Loucy (cell line): ENCODE measurements around the gene RPS6KA2.
A peak's percentile ranks its signal among the peaks of the same experiment; 100 is the strongest.
"Not testable (repeated sequence)": the region's sequence is repeated elsewhere in the genome, so short reads cannot be mapped to it uniquely, and the experiment has no call there.

Source experiments
- H2AFZ ChIP-seq: fragments of 200-600 bp; sonication (generic); 2 replicates; pipeline ENCODE4 v1.6.0; 2016; ENCODE audit warnings: antibody characterized with exemption, mild to moderate bottlenecking, low read length, moderate library complexity
- H3F3A ChIP-seq: fragments of 200-600 bp; 2 replicates; pipeline ENCODE4 v1.6.0; 2016; ENCODE audit warnings: antibody characterized with exemption, low read depth, mild to moderate bottlenecking
- H3K27me3 ChIP-seq: fragments of 200-600 bp; sonication (generic); 2 replicates; pipeline ENCODE4 v1.6.1; 2014; ENCODE audit warnings: low read length, mild to moderate bottlenecking; ENCODE audit not compliant: insufficient read depth, poor library complexity, severe bottlenecking
- H3K36me3 ChIP-seq: fragments of 200-600 bp; sonication (generic); 2 replicates; pipeline ENCODE4 v1.6.1; 2016; ENCODE audit warnings: low read length; ENCODE audit not compliant: insufficient read depth
- H3K4me1 ChIP-seq: fragments of 200-600 bp; sonication (generic); 2 replicates; pipeline ENCODE4 v1.5.1; 2014; ENCODE audit warnings: low read length, mild to moderate bottlenecking; ENCODE audit not compliant: insufficient read depth, poor library complexity, severe bottlenecking
- H3K4me2 ChIP-seq: fragments of 200-600 bp; sonication (generic); 2 replicates; pipeline ENCODE4 v1.6.0; 2014; ENCODE audit warnings: antibody characterized with exemption, low read length, low read depth, mild to moderate bottlenecking; ENCODE audit not compliant: poor library complexity, severe bottlenecking
- H3K4me3 ChIP-seq: fragments of 200-600 bp; sonication (generic); 2 replicates; pipeline ENCODE4 v1.5.1; 2014; ENCODE audit warnings: low read length, mild to moderate bottlenecking, mixed read lengths; ENCODE audit not compliant: poor library complexity, severe bottlenecking
- H3K79me2 ChIP-seq: fragments of 200-600 bp; sonication (generic); 2 replicates; pipeline ENCODE4 v1.6.1; 2014; ENCODE audit warnings: low read length; ENCODE audit not compliant: insufficient read depth
- H3K9ac ChIP-seq: fragments of 200-600 bp; sonication (generic); 2 replicates; pipeline ENCODE4 v1.6.0; 2014; ENCODE audit warnings: mild to moderate bottlenecking, low read depth, low read length, moderate library complexity; ENCODE audit not compliant: poor library complexity, severe bottlenecking
- H3K9me2 ChIP-seq: fragments of 200-600 bp; sonication (generic); replicated peaks from 2 replicates; pipeline ENCODE4 v1.6.1; 2016; ENCODE audit warnings: low read depth, low read length, mixed read lengths
- H3K9me3 ChIP-seq: fragments of 200-600 bp; sonication (generic); 2 replicates; pipeline ENCODE4 v1.6.1; 2014; ENCODE audit warnings: mild to moderate bottlenecking, antibody characterized with exemption, low read length, low read depth; ENCODE audit not compliant: insufficient read depth
- H4K20me1 ChIP-seq: fragments of 200-600 bp; sonication (generic); 2 replicates; pipeline ENCODE4 v1.6.0; 2014; ENCODE audit warnings: antibody characterized with exemption, low read length, mild to moderate bottlenecking; ENCODE audit not compliant: insufficient read depth, poor library complexity, severe bottlenecking
- EZH2phosphoT487 ChIP-seq: fragments of 200-600 bp; IDR thresholded peaks from 2 replicates; pipeline ENCODE4 v1.6.1; 2018; ENCODE audit warnings: antibody characterized with exemption, mild to moderate bottlenecking, moderate library complexity, borderline replicate concordance
- TF ChIP-seq, protein P1 (sequence below): fragments of 200-600 bp; sonication (generic); conservative IDR thresholded peaks from 2 replicates; pipeline ENCODE4 v1.5.1; 2014; ENCODE audit warnings: mild to moderate bottlenecking, antibody characterized with exemption, low read length

The RPS6KA2 gene

DNA sequence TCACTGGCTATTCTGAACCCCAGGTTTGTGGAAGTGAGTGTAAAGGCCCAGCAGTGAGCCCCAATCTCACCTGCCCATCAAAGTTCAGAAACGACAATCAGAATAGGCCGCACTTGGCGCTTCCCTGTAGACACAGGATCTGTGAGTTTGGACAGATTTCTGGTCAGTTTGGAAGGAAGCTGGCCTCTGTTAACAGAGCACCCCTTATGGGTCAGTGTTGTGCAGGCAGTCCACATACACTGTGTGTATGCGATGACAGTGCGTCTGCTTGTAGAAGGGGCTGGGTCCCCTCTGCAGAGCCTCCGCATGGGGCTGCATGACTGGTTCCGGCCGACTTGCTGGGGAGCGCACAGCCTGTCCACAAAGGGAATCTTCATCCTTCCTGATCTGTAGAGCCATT is 240.9 kb downstream of the RPS6KA2 start:
- no peaks in the 10 kb centered on the region for H3K36me3 ChIP-seq
- no peaks in the 10 kb centered on the region for H4K20me1 ChIP-seq
- H2AFZ ChIP-seq, result no peak overlapping the region
- no peaks in the 10 kb centered on the region for H3K9me2 ChIP-seq
- H3K79me2 ChIP-seq, result peaks cover 6% of the 10 kb centered on the region; the same call in 1 of the 2 replicates
- H3K9me3 ChIP-seq, result no peaks in the 10 kb centered on the region
- TF ChIP-seq, protein P1, sequence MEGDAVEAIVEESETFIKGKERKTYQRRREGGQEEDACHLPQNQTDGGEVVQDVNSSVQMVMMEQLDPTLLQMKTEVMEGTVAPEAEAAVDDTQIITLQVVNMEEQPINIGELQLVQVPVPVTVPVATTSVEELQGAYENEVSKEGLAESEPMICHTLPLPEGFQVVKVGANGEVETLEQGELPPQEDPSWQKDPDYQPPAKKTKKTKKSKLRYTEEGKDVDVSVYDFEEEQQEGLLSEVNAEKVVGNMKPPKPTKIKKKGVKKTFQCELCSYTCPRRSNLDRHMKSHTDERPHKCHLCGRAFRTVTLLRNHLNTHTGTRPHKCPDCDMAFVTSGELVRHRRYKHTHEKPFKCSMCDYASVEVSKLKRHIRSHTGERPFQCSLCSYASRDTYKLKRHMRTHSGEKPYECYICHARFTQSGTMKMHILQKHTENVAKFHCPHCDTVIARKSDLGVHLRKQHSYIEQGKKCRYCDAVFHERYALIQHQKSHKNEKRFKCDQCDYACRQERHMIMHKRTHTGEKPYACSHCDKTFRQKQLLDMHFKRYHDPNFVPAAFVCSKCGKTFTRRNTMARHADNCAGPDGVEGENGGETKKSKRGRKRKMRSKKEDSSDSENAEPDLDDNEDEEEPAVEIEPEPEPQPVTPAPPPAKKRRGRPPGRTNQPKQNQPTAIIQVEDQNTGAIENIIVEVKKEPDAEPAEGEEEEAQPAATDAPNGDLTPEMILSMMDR, result no peak
- no peak for TF ChIP-seq EZH2phosphoT487
- H3K4me1 ChIP-seq, result peaks cover 14% of the 10 kb centered on the region
- no peaks in the 10 kb centered on the region for H3F3A ChIP-seq
- no peak overlapping the region for H3K9ac ChIP-seq
- no peaks in the 10 kb centered on the region for H3K27me3 ChIP-seq
- H3K4me2 ChIP-seq, result no peak overlapping the region
- H3K4me3 ChIP-seq, result no peak overlapping the region

- H3K27me3 ChIP-seq, H3K9me3 ChIP-seq, H3K9me2 ChIP-seq, H3K36me3 ChIP-seq, H4K20me1 ChIP-seq, H3F3A ChIP-seq: not testable (repeated sequence)
- Histone ChIP-seq H2AFZ (peak overlapping the region; percentile 79), H3K4me1 (peaks cover 25% of the 10 kb centered on the region), H3K79me2 (peaks cover 16% of the 10 kb centered on the region), H3K4me3 (peak overlapping the region; percentile 91), H3K9ac (peak overlapping the region; percentile 83), H3K4me2 (peak overlapping the region; percentile 81)
- TF ChIP-seq, protein P1, result peak; percentile 30
Measured at GRCh38 chr6:166383802-166384363, 243.2 kb downstream of the RPS6KA2 start.

GRCh38 chr6:166382933-166383801 is 243.9 kb downstream of the RPS6KA2 start, which contains the start of gene MPC1:
TSS of gene MPC1 (minus strand) at chr6:166382940. CDS start at chr6:166382876, 64 bp downstream.
- H3K79me2 ChIP-seq, result peaks cover 16% of the 10 kb centered on the region
- no peak for TF ChIP-seq EZH2phosphoT487
- TF ChIP-seq, protein P1, result no peak
- peaks cover 8% of the 10 kb centered on the region for H4K20me1 ChIP-seq
- H3K4me3 ChIP-seq, result peak within 1 kb of the TSS; percentile 91
- H3K27me3 ChIP-seq, result no peaks in the 10 kb centered on the region
- peaks cover 25% of the 10 kb centered on the region for H3K4me1 ChIP-seq
- peak within 1 kb of the TSS; percentile 89 for H2AFZ ChIP-seq
- H3K4me2 ChIP-seq, result peak within 1 kb of the TSS; percentile 81
- H3K9me3 ChIP-seq, result no peaks in the 10 kb centered on the region
- H3F3A ChIP-seq, result no peaks in the 10 kb centered on the region
- peak within 1 kb of the TSS; percentile 83 for H3K9ac ChIP-seq
- no peaks in the 10 kb centered on the region for H3K9me2 ChIP-seq
- H3K36me3 ChIP-seq, result no peaks in the 10 kb centered on the region
